Measurements from ENCODE around the gene GGN.

DNA sequence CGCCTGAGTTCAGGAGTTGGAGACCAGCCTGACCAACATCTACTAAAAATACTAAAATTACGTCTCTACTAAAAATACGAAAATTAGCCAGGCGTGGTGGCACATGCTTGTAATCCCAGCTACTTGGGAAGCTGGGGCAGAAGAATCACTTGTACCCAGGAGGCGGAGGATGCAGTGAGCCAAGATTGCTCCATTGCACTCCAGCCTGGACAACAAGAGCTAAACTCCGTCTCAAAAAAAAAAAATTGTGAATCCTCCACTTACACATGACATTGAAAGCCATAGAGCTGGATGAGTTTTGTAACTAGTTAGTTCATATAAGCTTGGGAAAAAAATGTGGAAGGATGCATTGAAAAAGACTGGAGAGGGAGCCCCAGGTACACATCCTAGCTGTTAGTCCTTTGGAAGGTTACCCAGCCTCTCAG is 13.9 kb downstream of the GGN start:
- TF ChIP-seq, protein P1, sequence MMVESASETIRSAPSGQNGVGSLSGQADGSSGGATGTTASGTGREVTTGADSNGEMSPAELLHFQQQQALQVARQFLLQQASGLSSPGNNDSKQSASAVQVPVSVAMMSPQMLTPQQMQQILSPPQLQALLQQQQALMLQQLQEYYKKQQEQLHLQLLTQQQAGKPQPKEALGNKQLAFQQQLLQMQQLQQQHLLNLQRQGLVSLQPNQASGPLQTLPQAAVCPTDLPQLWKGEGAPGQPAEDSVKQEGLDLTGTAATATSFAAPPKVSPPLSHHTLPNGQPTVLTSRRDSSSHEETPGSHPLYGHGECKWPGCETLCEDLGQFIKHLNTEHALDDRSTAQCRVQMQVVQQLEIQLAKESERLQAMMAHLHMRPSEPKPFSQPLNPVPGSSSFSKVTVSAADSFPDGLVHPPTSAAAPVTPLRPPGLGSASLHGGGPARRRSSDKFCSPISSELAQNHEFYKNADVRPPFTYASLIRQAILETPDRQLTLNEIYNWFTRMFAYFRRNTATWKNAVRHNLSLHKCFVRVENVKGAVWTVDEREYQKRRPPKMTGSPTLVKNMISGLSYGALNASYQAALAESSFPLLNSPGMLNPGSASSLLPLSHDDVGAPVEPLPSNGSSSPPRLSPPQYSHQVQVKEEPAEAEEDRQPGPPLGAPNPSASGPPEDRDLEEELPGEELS (CRISPR knock-in tag; IDR thresholded peaks at IDR 0.05; ENCODE audit: borderline replicate concordance) = no peak
- TF ChIP-seq, protein P2, sequence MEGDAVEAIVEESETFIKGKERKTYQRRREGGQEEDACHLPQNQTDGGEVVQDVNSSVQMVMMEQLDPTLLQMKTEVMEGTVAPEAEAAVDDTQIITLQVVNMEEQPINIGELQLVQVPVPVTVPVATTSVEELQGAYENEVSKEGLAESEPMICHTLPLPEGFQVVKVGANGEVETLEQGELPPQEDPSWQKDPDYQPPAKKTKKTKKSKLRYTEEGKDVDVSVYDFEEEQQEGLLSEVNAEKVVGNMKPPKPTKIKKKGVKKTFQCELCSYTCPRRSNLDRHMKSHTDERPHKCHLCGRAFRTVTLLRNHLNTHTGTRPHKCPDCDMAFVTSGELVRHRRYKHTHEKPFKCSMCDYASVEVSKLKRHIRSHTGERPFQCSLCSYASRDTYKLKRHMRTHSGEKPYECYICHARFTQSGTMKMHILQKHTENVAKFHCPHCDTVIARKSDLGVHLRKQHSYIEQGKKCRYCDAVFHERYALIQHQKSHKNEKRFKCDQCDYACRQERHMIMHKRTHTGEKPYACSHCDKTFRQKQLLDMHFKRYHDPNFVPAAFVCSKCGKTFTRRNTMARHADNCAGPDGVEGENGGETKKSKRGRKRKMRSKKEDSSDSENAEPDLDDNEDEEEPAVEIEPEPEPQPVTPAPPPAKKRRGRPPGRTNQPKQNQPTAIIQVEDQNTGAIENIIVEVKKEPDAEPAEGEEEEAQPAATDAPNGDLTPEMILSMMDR (IDR thresholded peaks at IDR 0.05 in 2 of 3, conservative IDR thresholded peaks at IDR 0.05 in 1 of 3; ENCODE audit: insufficient read depth in 2 of 3, low read depth in 1 of 3, low read length in 3 of 3) = no peak
- TF ChIP-seq KAT8 (IDR thresholded peaks at IDR 0.05; ENCODE audit: low read depth) (no peak), HIVEP1 (CRISPR knock-in tag; IDR thresholded peaks at IDR 0.05) (no peak), CCAR2 (IDR thresholded peaks at IDR 0.05; ENCODE audit: low read depth, low read length) (no peak), FOS (IDR thresholded peaks at IDR 0.05; ENCODE audit: extremely low read depth, insufficient read length) (no peak), KDM1A (IDR thresholded peaks at IDR 0.05) (no peak)
- TF ChIP-seq, protein P3, sequence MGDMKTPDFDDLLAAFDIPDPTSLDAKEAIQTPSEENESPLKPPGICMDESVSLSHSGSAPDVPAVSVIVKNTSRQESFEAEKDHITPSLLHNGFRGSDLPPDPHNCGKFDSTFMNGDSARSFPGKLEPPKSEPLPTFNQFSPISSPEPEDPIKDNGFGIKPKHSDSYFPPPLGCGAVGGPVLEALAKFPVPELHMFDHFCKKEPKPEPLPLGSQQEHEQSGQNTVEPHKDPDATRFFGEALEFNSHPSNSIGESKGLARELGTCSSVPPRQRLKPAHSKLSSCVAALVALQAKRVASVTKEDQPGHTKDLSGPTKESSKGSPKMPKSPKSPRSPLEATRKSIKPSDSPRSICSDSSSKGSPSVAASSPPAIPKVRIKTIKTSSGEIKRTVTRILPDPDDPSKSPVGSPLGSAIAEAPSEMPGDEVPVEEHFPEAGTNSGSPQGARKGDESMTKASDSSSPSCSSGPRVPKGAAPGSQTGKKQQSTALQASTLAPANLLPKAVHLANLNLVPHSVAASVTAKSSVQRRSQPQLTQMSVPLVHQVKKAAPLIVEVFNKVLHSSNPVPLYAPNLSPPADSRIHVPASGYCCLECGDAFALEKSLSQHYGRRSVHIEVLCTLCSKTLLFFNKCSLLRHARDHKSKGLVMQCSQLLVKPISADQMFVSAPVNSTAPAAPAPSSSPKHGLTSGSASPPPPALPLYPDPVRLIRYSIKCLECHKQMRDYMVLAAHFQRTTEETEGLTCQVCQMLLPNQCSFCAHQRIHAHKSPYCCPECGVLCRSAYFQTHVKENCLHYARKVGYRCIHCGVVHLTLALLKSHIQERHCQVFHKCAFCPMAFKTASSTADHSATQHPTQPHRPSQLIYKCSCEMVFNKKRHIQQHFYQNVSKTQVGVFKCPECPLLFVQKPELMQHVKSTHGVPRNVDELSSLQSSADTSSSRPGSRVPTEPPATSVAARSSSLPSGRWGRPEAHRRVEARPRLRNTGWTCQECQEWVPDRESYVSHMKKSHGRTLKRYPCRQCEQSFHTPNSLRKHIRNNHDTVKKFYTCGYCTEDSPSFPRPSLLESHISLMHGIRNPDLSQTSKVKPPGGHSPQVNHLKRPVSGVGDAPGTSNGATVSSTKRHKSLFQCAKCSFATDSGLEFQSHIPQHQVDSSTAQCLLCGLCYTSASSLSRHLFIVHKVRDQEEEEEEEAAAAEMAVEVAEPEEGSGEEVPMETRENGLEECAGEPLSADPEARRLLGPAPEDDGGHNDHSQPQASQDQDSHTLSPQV (IDR thresholded peaks at IDR 0.05) = no peak

Measured in K562 (cell line).